H1 (cell line): Measurements from ENCODE around the gene SNAP29.

Experiments used
- BCL11A ChIP-seq, 2 experiments: IDR thresholded peaks; one replicate each; pipeline ENCODE4 v1.6.1; 2011; ENCODE audit warnings: low read depth in 2 of 2, low read length in 2 of 2, mild to moderate bottlenecking in 2 of 2
- CREB1 ChIP-seq: IDR thresholded peaks from 2 replicates; pipeline ENCODE4 v1.6.1; 2012; ENCODE audit warnings: inconsistent platforms
- POLR2A ChIP-seq, 2 experiments: IDR thresholded peaks; 1 replicate in 1 of 2; 2 replicates in 1 of 2; pipeline ENCODE4 v1.6.1; 2011; ENCODE audit warnings: low read depth in 2 of 2, low read length in 2 of 2, mild to moderate bottlenecking in 2 of 2; ENCODE audit errors: control extremely low read depth in 1 of 2
- TAF7 ChIP-seq: optimal IDR thresholded peaks from 2 replicates; pipeline ENCODE3; 2011; ENCODE audit warnings: low read depth, mild to moderate bottlenecking, inconsistent platforms, low read length, moderate library complexity, borderline replicate concordance
- YY1 ChIP-seq: IDR thresholded peaks from 2 replicates; pipeline ENCODE4 v1.6.1; 2011; ENCODE audit warnings: low read depth, mild to moderate bottlenecking, low read length
- TF ChIP-seq, protein P1 (sequence below), 3 experiments: IDR thresholded peaks; 1 replicate in 2 of 3; 2 replicates in 1 of 3; pipeline versions ENCODE4 v1.5.1 to v1.6.1; 2011; ENCODE audit warnings: low read length in 3 of 3, mild to moderate bottlenecking in 3 of 3, inconsistent platforms in 2 of 3, low read depth in 1 of 3, moderate library complexity in 1 of 3; ENCODE audit not compliant: insufficient read depth in 1 of 3; ENCODE audit errors: control extremely low read depth in 1 of 3

- TF ChIP-seq YY1 (no peak), BCL11A (IDR thresholded peaks at IDR 0.05; ENCODE audit: low read depth in 2 of 2, low read length in 2 of 2) (no peak), TAF7 (no peak), POLR2A (IDR thresholded peaks at IDR 0.05; ENCODE audit: control extremely low read depth in 1 of 2, low read depth in 2 of 2, low read length in 2 of 2) (no peak), CREB1 (no peak)
- TF ChIP-seq, protein P1, sequence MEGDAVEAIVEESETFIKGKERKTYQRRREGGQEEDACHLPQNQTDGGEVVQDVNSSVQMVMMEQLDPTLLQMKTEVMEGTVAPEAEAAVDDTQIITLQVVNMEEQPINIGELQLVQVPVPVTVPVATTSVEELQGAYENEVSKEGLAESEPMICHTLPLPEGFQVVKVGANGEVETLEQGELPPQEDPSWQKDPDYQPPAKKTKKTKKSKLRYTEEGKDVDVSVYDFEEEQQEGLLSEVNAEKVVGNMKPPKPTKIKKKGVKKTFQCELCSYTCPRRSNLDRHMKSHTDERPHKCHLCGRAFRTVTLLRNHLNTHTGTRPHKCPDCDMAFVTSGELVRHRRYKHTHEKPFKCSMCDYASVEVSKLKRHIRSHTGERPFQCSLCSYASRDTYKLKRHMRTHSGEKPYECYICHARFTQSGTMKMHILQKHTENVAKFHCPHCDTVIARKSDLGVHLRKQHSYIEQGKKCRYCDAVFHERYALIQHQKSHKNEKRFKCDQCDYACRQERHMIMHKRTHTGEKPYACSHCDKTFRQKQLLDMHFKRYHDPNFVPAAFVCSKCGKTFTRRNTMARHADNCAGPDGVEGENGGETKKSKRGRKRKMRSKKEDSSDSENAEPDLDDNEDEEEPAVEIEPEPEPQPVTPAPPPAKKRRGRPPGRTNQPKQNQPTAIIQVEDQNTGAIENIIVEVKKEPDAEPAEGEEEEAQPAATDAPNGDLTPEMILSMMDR (IDR thresholded peaks at IDR 0.05; ENCODE audit: control extremely low read depth in 1 of 3, insufficient read depth in 1 of 3, low read depth in 1 of 3, low read length in 3 of 3), result no peak
Observed at GRCh38 chr22:20928573-20928967, 69.8 kb downstream of the SNAP29 start.
